CD4-positive, alpha-beta T cell treated with Interleukin-15 for 1 hour (primary cell): ENCODE data around the gene DEFB131B.
"Not testable (repeated sequence)": the region's sequence is repeated elsewhere in the genome, so short reads cannot be mapped to it uniquely, and the experiment has no call there.

Experiments
- DNase-seq: peaks from one replicate; pipeline ENCODE4 v3.0.0-alpha.2; 2020

Gene DEFB131B

GRCh38 chr11:71878059-71878458 is at the start of gene DEFB131B:
DEFB131B (plus strand) TSS chr11:71878453; CDS start chr11:71878453, 0 bp downstream.
- not testable (repeated sequence) for DNase-seq

- not testable (repeated sequence) for DNase-seq
These were observed 49.0 kb upstream of the DEFB131B start for GRCh38 chr11:71829247-71829646.

- not testable (repeated sequence) for DNase-seq
These were observed 48.6 kb upstream of the DEFB131B start for GRCh38 chr11:71829686-71830085.

GRCh38 chr11:71832811-71833210 is 45.4 kb upstream of the DEFB131B start, which contains the start of gene DEFB108B:
DEFB108B (plus strand) TSS chr11:71833200; CDS start chr11:71833200, 0 bp downstream.
- not testable (repeated sequence) for DNase-seq

- not testable (repeated sequence) for DNase-seq
These were observed 35.5 kb upstream of the DEFB131B start for GRCh38 chr11:71842720-71843119.

GRCh38 chr11:71843355-71843754 is 34.9 kb upstream of the DEFB131B start:
- DNase-seq = not testable (repeated sequence)

GRCh38 chr11:71843858-71844257 is 34.4 kb upstream of the DEFB131B start:
- DNase-seq = no peak

- not testable (repeated sequence) for DNase-seq
These were observed 24.4 kb upstream of the DEFB131B start for GRCh38 chr11:71853895-71854294.

- not testable (repeated sequence) for DNase-seq
These were observed 22.4 kb upstream of the DEFB131B start for GRCh38 chr11:71855880-71856279.

- DNase-seq = not testable (repeated sequence)
These were observed 17.4 kb upstream of the DEFB131B start for GRCh38 chr11:71860835-71861234.

GRCh38 chr11:71863978-71864627 is 14.2 kb upstream of the DEFB131B start:
- peak; percentile 17 for DNase-seq

GRCh38 chr11:71867209-71867608 is 11.0 kb upstream of the DEFB131B start:
- DNase-seq = not testable (repeated sequence)

- not testable (repeated sequence) for DNase-seq
These were observed 8.3 kb upstream of the DEFB131B start for GRCh38 chr11:71869931-71870330.

- DNase-seq = not testable (repeated sequence)
These were observed 7.6 kb upstream of the DEFB131B start for GRCh38 chr11:71870661-71871060.

- not testable (repeated sequence) for DNase-seq
These were observed 2.0 kb upstream of the DEFB131B start for GRCh38 chr11:71876262-71876661.

GRCh38 chr11:71885806-71886205 is 7.6 kb downstream of the DEFB131B start:
- not testable (repeated sequence) for DNase-seq

GRCh38 chr11:71888335-71889010 is 10.2 kb downstream of the DEFB131B start:
- DNase-seq = not testable (repeated sequence)

GRCh38 chr11:71889181-71889872 is 11.1 kb downstream of the DEFB131B start:
- not testable (repeated sequence) for DNase-seq

- DNase-seq = no peak
These were observed 17.7 kb downstream of the DEFB131B start for GRCh38 chr11:71895961-71896360.

GRCh38 chr11:71901137-71901536 is 22.9 kb downstream of the DEFB131B start:
- DNase-seq = not testable (repeated sequence)

- no peak for DNase-seq
These were observed 30.0 kb downstream of the DEFB131B start for GRCh38 chr11:71908218-71908617.

- DNase-seq = not testable (repeated sequence)
These were observed 32.5 kb downstream of the DEFB131B start for GRCh38 chr11:71910775-71911174.

GRCh38 chr11:71911321-71911985 is 33.2 kb downstream of the DEFB131B start:
- not testable (repeated sequence) for DNase-seq
